HL-60 (cell line): ENCODE data around the gene BCL6B.

ENCODE experiments used
- DNase-seq, 2 experiments: peaks; one replicate each; pipeline ENCODE4 v3.0.0-alpha.2; 2010 to 2020; ENCODE audit warnings: low read depth in 1 of 2, low spot score in 1 of 2
- H3K27ac ChIP-seq: fragments of 250-450 bp; sonication (Bioruptor Pico); replicated peaks from 2 replicates; pipeline ENCODE4 v1.5.1; 2020; ENCODE audit warnings: mild to moderate bottlenecking, moderate library complexity
- H3K27me3 ChIP-seq: fragments of 250-450 bp; sonication (Bioruptor Pico); 2 replicates; pipeline ENCODE4 v1.5.1; 2021; ENCODE audit warnings: mild to moderate bottlenecking, moderate library complexity; ENCODE audit not compliant: insufficient read depth, poor library complexity, severe bottlenecking
- H3K4me3 ChIP-seq: replicated peaks from 2 replicates; pipeline ENCODE4 v1.5.1; 2011; ENCODE audit warnings: mild to moderate bottlenecking, control low read depth, low read length; ENCODE audit not compliant: insufficient read depth
- CTCF ChIP-seq: IDR thresholded peaks from one replicate; pipeline ENCODE4 v1.5.1; 2011; ENCODE audit warnings: low read length, control low read depth, inconsistent platforms; ENCODE audit not compliant: insufficient read depth
- GABPA ChIP-seq: IDR thresholded peaks from 2 replicates; pipeline ENCODE4 v1.6.1; 2012; ENCODE audit warnings: low read depth
- POLR2AphosphoS5 ChIP-seq: IDR thresholded peaks from 2 replicates; pipeline ENCODE4 v1.6.1; 2012; ENCODE audit warnings: low read depth
- REST ChIP-seq: IDR thresholded peaks from 2 replicates; pipeline ENCODE4 v1.6.1; 2012; ENCODE audit warnings: low read depth; ENCODE audit not compliant: insufficient replicate concordance
- SPI1 ChIP-seq: IDR thresholded peaks from 2 replicates; pipeline ENCODE4 v1.6.1; 2012; ENCODE audit warnings: low read depth, mild to moderate bottlenecking, borderline replicate concordance

The BCL6B gene

GRCh38 chr17:6998855-6999508, 23.9 kb upstream of the BCL6B start:
- H3K4me3 ChIP-seq, result no peak overlapping the region
- TF ChIP-seq REST (no peak), CTCF (no peak), POLR2AphosphoS5 (no peak), GABPA (no peak), SPI1 (no peak)
- no peak overlapping the region for H3K27ac ChIP-seq
- no peaks in the 10 kb centered on the region for H3K27me3 ChIP-seq
- no peak for DNase-seq

- Histone ChIP-seq H3K27ac (no peak overlapping the region), H3K4me3 (no peak overlapping the region), H3K27me3 (no peaks in the 10 kb centered on the region)
- no peak for DNase-seq
- TF ChIP-seq REST (no peak), SPI1 (no peak), GABPA (no peak), POLR2AphosphoS5 (no peak), CTCF (no peak)
These were observed 21.4 kb upstream of the BCL6B start for GRCh38 chr17:7001318-7001961.

- no peak for DNase-seq
- TF ChIP-seq REST (no peak), CTCF (no peak), POLR2AphosphoS5 (no peak), GABPA (no peak), SPI1 (no peak)
- Histone ChIP-seq H3K27me3 (no peaks in the 10 kb centered on the region), H3K4me3 (no peak overlapping the region), H3K27ac (no peak overlapping the region)
These were observed 20.4 kb upstream of the BCL6B start for GRCh38 chr17:7002288-7003047.
